ENCODE results near the gene ALK.

GRCh38 chr2:29228947-29229346, 692.4 kb downstream of the ALK start:
- TF ChIP-seq CTCF (IDR thresholded peaks at IDR 0.05) (no peak), POLR2AphosphoS5 (IDR thresholded peaks at IDR 0.05) (no peak), POLR2A (IDR thresholded peaks at IDR 0.05) (no peak)

All from sigmoid colon (tissue), 4 donors.